Measurements from ENCODE around the gene USP4. TPM values are rescaled to one million over a fixed set of nuclear protein-coding genes. Genes with fewer than 3 reads are reported as not detected.

Gene USP4
- total and polyA plus RNA-seq, 2 of the 8 experiments (the other 6 are each of a cell fraction or from before 2014, with no cell fraction given) = 16.0 to 27.8 TPM

DNA sequence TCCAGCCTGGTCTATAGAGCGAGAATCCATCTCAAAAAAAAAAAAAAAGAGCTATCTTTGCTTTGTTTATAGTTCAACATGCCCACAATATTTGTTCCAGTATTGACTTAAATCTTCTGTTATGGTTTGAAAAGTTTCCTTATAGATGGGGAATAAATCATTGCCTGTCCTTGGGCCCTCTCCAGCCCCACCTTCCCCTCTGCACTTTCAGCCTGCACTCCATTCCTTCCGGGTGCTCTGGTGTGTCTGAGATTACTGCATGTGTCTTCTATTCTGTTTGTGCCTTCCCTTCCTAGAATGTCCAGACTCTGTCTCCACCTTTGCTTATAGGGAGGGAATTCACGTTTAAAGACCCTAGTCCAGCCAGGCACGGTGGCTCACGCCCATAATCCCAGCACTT lies 43.5 kb upstream of the USP4 start:
- Histone ChIP-seq H2BK20ac (ENCODE audit: low read length) (no peak overlapping the region), H3K23ac (ENCODE audit: insufficient read length) (no peak overlapping the region), H3K9ac (replicated peaks in 1 of 4; ENCODE audit: extremely low read depth in 1 of 4, low read depth in 3 of 4, low read length in 3 of 4) (no peak overlapping the region), H3K18ac (ENCODE audit: extremely low read depth, low read length) (no peak overlapping the region), H3K36me3 (ENCODE audit: control insufficient read depth in 2 of 4, insufficient read depth in 4 of 4, low read length in 3 of 4) (no peaks in the 10 kb centered on the region), H3K4me3 (ENCODE audit: extremely low read depth in 1 of 4, insufficient read depth in 2 of 4, low read depth in 3 of 4, low read length in 4 of 4) (no peak overlapping the region), H2BK5ac (ENCODE audit: low read depth, low read length) (no peak overlapping the region), H2AK5ac (ENCODE audit: low read depth, low read length) (no peak overlapping the region), H4K5ac (ENCODE audit: insufficient read length, low read depth, low read length) (no peak overlapping the region), H3K4ac (replicated peaks; ENCODE audit: insufficient read length, low read depth, low read length) (no peak overlapping the region), H4K91ac (replicated peaks; ENCODE audit: insufficient read length, low read length) (no peak overlapping the region), H3K4me1 (replicated peaks in 1 of 4; ENCODE audit: control insufficient read depth in 3 of 4, insufficient read depth in 4 of 4, low read length in 3 of 4) (peaks cover 0 to 2% (median 0%) of the 10 kb centered on the region in 4 experiments; a peak in 1 of 7 replicates), H2BK120ac (replicated peaks; ENCODE audit: low read depth, low read length) (no peak overlapping the region), H4K8ac (ENCODE audit: extremely low read depth, insufficient read depth, low read length) (no peak overlapping the region), H3K79me1 (ENCODE audit: low read depth, low read length) (no peaks in the 10 kb centered on the region; the same call in 1 of the 2 replicates), H4K20me1 (replicated peaks in 1 of 2; ENCODE audit: control insufficient read depth in 1 of 2, insufficient read depth in 2 of 2, low read length in 2 of 2) (peaks cover 2 to 20% of the 10 kb centered on the region in 2 experiments), H3K23me2 (ENCODE audit: low read depth, low read length) (0 out of 2 replicates have a peak, but pooled peaks cover 2% of the 10 kb centered on the region), H2BK15ac (ENCODE audit: low read length) (no peak overlapping the region), H3K79me2 (ENCODE audit: control insufficient read depth in 1 of 2, insufficient read depth in 2 of 2, low read length in 2 of 2) (peaks cover 3 to 94% of the 10 kb centered on the region in 2 experiments), H2BK12ac (ENCODE audit: low read depth, low read length) (no peak overlapping the region), H3K56ac (replicated peaks; ENCODE audit: insufficient read length, low read depth, low read length) (no peak overlapping the region), H3K4me2 (ENCODE audit: insufficient read depth in 1 of 2, low read depth in 2 of 2, low read length in 2 of 2) (no peak overlapping the region), H3K27ac (ENCODE audit: low read depth, low read length) (no peak overlapping the region), H3K27me3 (replicated peaks in 1 of 4; ENCODE audit: control insufficient read depth in 3 of 4, extremely low read depth in 1 of 4, insufficient read depth in 3 of 4, low read length in 3 of 4) (no peaks in the 10 kb centered on the region), H2AFZ (ENCODE audit: low read length) (no peak overlapping the region), H3K14ac (ENCODE audit: insufficient read length) (no peak overlapping the region), H3K9me3 (ENCODE audit: insufficient read depth in 2 of 2, low read depth in 1 of 2, low read length in 1 of 2) (no peaks in the 10 kb centered on the region)
- 93% methylated on average over 5 of the region's 5 CpGs; no CpG with 5 or more reads in 1 of the 2 experiments for WGBS, 2 experiments (ENCODE audit: extremely low coverage in 1 of 2, insufficient coverage in 1 of 2, insufficient read length in 1 of 2, insufficient replicate concordance in 2 of 2, low coverage in 1 of 2, low lambda C conversion rate in 2 of 2, missing lambda C conversion rate in 1 of 2)
- CTCF ChIA-PET (ENCODE audit: partially characterized antibody) = no interaction called here
- POLR2A ChIA-PET (ENCODE audit: partially characterized antibody) = no interaction called here
- FAIRE-seq (no peak), DNase-seq (ENCODE audit: low read depth in 1 of 2, low spot score in 2 of 2) (no peak)
- TF ChIP-seq MAFK (IDR thresholded peaks at IDR 0.05; ENCODE audit: low read depth, low read length) (no peak), SP2 (IDR thresholded peaks at IDR 0.05; ENCODE audit: low read length) (no peak), RXRA (IDR thresholded peaks at IDR 0.05; ENCODE audit: insufficient read depth, low read depth, low read length) (no peak), SAP30 (IDR thresholded peaks at IDR 0.05; ENCODE audit: insufficient read depth, insufficient replicate concordance, low read length) (no peak), RFX5 (IDR thresholded peaks at IDR 0.05; ENCODE audit: borderline replicate concordance, low read depth, low read length) (no peak), POU5F1 (IDR thresholded peaks at IDR 0.05; ENCODE audit: low read depth, low read length) (no peak), NANOG (IDR thresholded peaks at IDR 0.05; ENCODE audit: insufficient read depth, low read depth, low read length, poor library complexity, severe bottlenecking) (no peak), FOSL1 (IDR thresholded peaks at IDR 0.05; ENCODE audit: insufficient read depth, low read depth, low read length) (no peak), SP1 (IDR thresholded peaks at IDR 0.05; ENCODE audit: low read depth, low read length) (no peak), CEBPB (IDR thresholded peaks at IDR 0.05; ENCODE audit: low read depth, low read length) (no peak), RNF2 (IDR thresholded peaks at IDR 0.05; ENCODE audit: borderline replicate concordance, low read depth, low read length, missing control alignments, poor library complexity, severe bottlenecking) (no peak), BACH1 (IDR thresholded peaks at IDR 0.05; ENCODE audit: low read length) (no peak)
- TF ChIP-seq, protein P1, sequence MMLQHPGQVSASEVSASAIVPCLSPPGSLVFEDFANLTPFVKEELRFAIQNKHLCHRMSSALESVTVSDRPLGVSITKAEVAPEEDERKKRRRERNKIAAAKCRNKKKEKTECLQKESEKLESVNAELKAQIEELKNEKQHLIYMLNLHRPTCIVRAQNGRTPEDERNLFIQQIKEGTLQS (IDR thresholded peaks at IDR 0.05; ENCODE audit: insufficient read depth, low read depth, low read length) = no peak
